NCI-H460 (cell line): ENCODE results near the gene ZNF585A. TPM values are rescaled to one million over a fixed set of nuclear protein-coding genes. Genes with fewer than 3 reads are reported as not detected.
A peak's percentile ranks its signal among the peaks of the same experiment; 100 is the strongest.
"Not testable (repeated sequence)": the region's sequence is repeated elsewhere in the genome, so short reads cannot be mapped to it uniquely, and the experiment has no call there.

ENCODE experiments used
- DNase-seq: peaks from one replicate; pipeline ENCODE4 v3.0.0-alpha.2; 2016; ENCODE audit warnings: low read depth; ENCODE audit errors: extremely low read depth
- polyA plus RNA-seq: library from polyadenylated mRNA; depleted of rRNA; stranded (reverse); fragments of >200 nt; gene quantifications from 2 replicates; pipeline ENCODE4 v1.2.3, GENCODE V29; 2014; cell fraction: nucleus; rRNA removed
- total RNA-seq: library from RNA; depleted of rRNA; stranded (reverse); fragments of >200 nt; shearing (Covaris generic); gene quantifications from 2 replicates; pipeline ENCODE4 v1.2.3, GENCODE V29; 2014; rRNA removed

The ZNF585A gene
- total RNA-seq, result 28.3 and 29.5 TPM in 2 replicates
- 19.5 and 26.4 TPM in 2 replicates for polyA plus RNA-seq

DNA sequence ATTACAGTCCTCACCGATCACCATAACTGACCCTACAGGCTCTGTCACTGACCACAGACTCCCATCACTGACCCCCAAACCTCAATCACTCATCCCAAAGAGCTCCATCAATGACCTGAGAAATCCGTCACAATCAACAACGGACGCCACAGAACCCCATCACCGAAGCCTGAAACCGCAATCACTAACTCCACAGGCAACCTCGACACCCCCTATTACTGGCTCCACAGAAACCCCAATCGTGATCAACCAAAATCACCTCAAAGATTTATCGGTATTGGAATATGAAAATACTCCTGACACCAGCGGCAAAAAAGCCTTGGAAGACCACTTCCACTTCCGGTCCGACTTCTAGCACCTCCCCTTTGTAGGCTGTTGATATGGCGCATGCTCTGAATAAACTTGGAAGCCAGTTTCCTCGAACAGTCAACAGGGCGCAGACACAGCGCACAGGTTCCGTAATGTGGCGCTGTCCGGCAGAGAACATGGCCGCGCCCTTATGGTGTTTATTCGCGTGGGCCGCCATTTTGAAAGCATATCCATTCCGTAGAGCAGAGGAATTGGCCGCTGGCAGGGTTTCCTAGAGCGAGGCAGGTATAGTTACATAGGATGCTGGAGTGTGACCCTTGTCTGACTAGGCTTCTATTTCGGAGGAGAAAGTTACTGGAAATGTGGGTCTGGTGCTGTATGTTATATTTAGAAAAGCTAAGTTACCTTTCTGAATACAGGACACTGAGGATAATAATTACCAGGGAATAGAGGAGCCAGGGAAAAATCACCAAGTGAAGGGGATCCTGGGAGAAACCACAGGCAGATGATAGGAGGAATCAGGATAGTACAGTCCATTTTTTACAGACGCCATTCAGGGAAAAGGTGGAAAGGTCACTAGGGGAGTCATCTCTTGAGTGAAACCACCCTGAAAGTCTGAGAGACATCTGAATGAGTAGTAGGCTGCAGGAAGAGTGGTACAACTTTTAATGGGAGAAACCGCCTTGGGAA is at the start of gene ZNF585A:
ZNF585A (minus strand) TSS at position 328 of the 999 bp plus-strand sequence. CDS start 2,785 bp downstream, outside the sequence.
- peak; percentile 96 for DNase-seq

DNA sequence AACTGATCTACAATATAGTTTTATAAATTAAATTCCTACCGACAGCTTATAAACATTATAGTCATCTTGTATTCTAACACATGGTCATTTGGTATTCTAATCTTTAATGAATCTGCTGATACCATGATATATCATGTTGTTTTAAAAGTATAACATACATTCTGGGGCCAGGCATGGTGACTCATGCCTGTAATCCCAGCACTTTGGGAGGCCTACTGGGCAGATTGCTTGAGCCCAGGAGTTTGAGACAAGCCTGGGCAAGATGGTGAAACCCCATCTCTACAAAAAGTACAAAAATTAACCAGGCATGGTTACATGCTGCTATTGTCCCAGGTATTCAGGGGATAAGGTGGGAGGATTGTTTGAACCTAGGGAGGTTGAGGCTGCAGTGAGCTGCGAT is 48.6 kb upstream of the ZNF585A start:
- no peak for DNase-seq

DNA sequence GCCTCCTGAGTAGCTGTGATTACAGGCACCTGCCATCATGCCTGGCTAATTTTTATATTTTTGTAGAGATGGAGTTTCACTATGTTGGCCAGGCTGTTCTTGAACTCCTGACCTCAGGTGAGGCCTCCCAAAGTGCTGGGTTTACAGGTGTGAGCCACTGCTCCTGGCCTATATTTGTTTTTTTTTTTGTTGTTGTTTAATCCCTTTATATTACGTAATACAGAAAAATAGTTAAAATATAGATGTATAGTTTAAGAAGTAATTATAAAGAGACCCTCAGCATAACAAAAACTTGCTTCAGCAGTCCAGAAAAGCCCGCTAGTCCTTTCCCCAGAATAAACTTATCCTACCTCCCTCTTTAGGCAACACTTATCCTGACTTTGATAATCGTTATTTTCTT is 47.9 kb upstream of the ZNF585A start:
- DNase-seq, result no peak

DNA sequence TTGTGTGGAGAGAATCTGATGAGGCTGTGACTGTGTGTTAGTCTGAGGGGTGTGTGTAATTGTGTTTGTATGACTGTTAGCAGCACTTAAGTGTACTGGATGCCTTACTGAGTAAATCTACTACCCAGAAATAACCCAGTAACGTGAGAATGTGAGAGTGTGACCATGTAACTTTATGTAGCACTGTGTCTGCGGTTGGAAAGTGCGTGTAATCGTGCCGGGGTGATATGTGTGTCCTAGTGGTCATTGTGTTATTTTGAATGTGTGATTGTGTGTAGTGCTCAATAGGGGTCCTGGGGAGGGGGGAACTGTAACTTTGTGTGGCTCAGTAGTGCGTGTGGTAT is 46.1 kb upstream of the ZNF585A start:
- DNase-seq, result no peak

DNA sequence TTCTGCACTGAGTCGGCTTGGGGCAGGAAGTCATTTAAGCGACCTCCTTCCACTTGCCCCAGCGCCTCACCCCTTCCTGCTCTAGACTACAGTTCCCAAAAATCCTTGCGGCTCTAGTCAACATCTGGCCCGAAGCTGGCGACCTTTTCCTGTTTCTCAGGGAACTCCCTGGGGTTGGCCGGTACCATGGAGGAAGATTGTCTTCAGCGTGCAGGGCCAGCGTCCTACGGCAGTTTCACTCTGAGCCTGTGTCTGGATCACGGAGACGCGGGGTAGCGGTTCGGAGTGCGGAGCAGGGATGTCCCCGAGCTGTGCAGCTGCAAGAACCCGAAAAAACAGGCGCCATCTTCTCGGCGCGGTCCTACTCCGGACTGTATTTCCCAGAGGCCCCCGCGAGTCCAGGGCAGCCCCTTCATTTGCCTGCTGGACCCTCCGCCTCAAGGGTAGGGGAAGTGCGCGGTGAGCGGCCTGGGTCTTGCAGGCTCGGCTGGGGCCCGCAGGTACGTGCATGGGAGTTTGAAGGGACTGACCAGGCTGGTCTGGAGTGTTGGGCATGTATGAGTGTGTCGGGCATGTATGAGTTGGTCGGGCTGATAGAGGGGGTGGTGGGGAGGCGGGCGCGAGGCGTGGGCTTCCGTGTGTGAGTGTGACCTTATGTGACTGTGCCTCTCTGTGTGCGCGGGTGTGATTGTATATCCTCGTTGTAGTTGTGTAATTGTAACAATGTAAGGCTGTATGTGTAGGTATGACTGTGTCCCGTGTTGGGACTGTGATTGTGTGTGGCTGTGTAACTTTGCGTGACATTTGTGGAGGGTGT is 45.5 kb upstream of the ZNF585A start, which contains the start of gene ZNF383:
ZNF383 (plus strand) TSS at position 440 of the 817 bp plus-strand sequence. CDS start 12,240 bp downstream, outside the sequence.
- DNase-seq, result peak; percentile 71

DNA sequence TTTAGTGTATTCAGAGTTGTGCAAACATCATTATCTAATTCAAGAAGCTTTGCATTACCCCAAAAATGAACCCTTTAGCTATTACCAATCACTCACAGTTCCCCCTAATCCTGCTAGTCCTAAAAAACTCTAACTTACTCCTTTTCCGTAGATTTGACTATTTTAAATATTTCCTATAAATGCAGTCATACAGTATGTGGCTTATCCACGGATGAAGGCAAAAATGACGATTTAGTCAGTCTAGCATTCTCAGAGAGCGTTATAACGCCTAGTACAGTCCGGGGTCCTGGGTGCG is 44.9 kb upstream of the ZNF585A start:
- no peak for DNase-seq

DNA sequence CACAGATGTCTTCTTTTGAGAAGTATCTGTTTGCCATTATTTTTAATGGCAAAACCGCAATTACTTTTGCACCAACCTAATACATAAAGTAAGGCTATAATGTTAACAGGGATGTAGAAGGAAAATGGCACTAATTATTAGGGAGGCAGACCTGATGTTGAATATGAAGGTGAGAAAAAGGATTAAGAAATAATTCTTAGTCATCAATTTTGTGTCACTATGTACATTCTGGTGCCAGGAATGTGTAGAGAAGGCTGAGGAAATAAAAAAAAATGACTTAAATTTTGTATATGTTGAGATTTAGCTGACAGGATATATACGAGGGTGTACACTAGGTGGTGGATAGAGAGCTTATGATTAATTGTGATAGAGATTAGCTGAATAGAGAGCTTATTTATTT is 25.3 kb upstream of the ZNF585A start:
- no peak for DNase-seq

DNA sequence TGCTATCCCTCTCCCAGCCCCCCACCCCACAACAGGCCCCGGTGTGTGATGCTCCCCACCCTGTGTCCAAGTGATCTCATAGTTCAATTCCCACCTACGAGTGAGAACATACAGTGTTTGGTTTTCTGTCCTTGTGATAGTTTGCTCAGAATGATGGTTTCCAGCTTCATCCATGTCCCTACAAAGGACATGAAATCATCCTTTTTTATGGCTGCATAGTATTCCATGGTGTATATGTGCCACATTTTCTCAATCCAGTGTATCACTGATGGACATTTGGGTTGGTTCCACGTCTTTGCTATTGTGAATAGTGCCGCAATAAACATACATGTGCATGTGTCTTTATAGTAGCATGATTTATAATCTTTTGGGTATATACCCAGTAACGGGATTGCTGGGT is 24.6 kb upstream of the ZNF585A start:
- DNase-seq, result not testable (repeated sequence)

DNA sequence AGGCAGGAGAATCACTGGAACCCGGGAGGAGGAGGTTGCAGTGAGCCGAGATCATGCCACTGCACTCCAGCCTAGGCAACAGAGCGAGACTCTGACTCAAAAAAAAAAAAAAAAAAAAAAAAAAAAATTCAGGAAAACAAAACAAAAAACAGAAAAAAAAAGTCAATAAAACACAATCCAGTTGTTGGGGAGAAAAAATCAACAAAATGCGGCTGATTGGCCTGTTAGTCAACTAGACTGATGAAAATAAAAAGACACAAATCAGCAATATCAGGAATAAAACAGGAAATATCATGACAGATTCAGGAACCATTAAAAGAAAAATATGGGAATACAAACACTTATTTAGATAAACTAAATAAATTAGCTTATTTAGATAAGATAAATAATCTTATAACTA is 22.8 kb upstream of the ZNF585A start:
- not testable (repeated sequence) for DNase-seq

DNA sequence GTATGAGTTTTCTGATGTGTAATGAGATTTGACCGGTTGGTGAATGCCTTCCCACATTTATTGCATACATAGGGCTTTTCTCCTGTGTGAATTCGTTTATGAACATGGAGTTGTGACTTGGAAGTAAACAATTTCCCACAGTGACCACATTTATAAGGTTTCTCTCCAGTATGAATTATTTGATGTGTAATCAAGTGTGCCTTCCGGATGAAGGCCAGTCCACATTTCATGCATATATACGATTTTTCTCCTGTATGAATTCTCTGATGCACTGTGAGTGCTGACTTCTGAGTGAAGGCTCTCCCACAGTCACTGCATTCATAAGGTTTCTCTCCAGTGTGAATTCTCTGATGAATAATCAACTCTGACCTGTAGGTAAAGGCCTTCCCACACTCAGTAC is 13.6 kb upstream of the ZNF585A start:
- DNase-seq, result not testable (repeated sequence)

DNA sequence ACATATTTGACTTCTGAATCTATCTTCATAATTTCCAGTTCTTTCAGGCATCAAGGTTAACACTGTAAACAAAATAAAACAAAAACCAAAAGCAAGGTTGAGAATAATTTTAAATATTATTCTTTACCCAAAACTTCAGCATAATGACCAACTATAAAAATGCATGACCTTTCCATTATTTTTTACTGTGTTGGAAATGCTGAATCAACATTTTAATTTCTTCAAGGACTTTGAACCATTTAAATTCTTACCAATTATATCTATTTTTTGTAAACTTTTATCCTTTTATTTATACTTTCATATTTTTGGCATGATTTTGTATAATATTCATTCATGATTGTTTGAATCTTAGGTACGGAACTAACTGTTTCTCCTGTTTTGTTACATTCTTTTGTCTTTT is 6.9 kb downstream of the ZNF585A start:
- no peak for DNase-seq

DNA sequence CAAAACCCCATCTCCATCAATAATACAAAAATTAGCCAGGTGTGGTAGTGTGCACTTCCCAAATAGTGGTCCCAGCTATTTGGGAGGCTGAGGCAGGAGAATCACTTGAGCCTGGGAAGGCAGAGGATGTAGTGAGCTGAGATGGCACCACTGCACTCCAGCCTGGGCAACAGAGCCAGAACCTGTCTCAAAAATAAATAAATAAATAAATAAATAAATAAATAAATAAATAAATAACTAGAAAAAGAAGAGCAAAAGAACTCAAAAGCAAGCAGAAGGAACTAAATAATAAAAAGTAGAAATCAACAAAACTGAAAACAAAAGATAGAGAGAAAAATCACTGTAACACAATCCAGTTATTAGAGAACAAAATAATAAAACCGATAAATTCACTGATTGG is 12.3 kb downstream of the ZNF585A start:
- DNase-seq, result no peak

DNA sequence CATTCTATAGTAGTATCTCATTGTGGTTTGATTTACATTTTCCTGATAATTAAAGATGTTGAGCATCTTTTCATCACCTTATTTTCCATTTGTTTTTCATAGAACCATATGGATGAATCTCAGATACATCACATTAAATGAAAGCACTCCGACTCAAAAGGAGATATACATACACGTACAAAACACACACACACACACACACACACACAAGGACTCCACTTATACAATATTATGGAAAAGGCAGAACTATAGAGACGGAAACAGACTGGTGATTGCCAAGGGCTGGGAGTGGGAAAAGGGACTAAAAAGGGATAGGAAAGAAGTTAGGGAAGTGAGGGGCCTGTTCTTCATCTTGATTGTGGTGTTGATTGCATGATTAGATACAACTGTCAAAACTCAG is 24.3 kb downstream of the ZNF585A start:
- DNase-seq, result no peak

DNA sequence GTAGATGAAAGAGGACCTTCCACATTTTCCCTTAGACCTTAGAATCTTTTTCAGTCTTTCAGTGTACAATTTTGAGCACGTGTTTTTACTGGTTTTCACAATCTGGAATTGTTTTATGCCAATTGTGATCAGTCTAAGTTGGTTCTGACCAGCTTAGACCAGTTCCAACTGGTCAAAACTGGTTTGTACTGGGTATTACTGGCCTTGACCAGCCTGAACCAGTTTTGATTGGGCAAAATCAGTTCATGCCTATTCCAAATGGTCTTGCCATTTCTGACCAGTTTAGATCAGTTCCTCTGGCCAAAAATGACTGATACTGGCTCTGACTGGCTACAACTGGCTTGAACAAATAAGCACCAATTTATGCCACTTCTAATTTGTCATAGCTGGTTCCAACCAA is 36.4 kb downstream of the ZNF585A start:
- no peak for DNase-seq

DNA sequence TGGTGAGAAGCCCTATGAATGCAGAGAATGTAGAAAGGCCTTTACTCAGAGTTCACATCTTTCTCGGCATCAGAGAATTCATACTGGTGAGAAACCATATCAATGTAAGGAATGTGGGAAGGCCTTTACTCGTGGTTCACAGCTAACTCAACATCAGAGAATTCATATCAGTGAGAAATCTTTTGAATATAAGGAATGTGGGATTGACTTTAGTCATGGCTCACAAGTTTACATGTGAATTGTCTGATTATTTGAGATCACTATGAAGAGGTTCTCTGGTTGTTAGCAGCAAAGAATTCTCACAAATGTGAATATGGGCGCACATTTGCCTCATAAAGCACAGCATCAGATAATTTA is 43.7 kb downstream of the ZNF585A start:
- DNase-seq, result no peak

DNA sequence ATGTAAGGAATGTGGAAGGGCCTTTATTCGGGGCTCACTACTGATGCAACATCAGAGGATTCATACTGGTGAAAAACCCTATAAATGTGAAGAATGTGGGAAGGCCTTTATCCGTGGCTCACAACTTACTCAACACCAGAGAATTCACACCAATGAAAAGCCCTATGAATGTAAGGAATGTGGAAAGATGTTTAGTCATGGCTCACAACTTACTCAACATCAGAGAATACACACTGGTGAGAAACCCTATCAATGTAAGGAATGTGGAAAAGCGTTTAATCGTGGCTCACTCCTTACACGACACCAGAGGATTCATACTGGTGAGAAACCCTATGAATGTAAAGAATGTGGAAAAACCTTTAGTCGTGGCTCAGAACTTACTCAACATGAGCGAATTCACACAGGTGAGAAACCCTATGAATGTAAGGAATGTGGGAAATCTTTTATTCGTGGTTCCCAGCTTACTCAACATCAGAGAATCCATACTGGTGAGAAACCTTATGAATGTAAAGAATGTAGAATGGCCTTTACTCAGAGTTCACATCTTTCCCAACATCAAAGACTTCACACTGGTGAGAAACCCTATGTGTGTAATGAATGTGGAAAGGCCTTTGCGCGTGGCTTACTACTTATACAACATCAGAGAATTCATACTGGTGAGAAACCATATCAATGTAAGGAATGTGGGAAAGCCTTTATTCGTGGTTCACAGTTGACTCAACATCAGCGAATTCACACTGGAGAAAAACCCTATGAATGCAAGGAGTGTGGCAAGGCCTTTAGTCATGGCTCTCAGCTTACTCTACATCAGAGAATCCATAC is 44.3 kb downstream of the ZNF585A start:
- no peak for DNase-seq

DNA sequence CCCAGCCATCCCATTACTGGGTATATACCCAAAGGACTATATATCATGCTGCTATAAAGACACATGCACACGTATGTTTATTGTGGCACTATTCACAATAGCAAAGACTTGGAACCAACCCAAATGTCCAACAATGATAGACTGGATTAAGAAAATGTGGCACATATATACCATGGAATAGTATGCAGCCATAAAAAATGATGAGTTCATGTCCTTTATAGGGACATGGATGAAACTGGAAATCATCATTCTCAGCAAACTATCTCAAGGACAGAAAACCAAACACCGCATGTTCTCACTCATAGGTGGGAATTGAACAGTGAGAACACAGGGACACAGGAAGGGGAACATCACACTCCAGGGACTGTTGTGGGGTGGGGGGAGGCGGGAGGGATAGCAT is 50.4 kb downstream of the ZNF585A start:
- DNase-seq, result not testable (repeated sequence)

DNA sequence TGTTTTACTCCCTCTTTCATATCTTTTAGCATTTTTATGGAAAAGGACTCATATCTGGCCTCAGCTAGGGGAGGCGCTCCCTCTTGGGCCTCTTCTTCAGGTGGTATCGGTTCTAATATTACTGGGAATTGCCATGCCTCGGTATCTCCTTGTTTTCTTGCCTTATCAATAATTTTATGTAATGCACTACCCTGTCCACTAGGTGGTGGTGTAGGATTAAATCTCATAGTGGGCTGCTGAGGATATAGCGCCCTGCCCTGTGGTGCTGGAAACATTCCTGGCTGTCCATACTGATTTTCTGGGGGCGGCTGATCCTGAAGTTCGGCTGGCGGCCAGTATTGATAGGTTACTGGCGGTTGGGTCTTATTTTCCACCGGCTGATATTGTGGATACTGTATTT is 58.5 kb downstream of the ZNF585A start:
- no peak for DNase-seq

DNA sequence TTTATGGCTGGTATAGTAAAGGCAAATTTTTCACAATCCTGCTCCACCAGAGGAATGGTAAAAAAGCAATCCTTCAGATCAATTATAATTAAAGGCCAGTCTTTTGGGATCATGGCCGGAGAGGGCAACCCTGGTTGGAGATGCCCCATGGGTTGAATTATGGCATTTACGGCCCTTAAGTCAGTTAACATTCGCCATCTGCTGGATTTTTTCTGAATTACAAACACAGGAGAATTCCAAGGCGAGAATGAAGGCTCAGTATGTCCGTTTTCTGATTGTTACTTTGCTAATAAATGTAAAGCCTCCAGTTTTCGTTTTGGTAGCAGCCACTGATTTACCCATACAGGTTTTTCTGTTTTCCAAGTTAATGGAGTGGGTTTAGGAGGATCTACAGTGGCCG is 60.7 kb downstream of the ZNF585A start:
- DNase-seq, result not testable (repeated sequence)

DNA sequence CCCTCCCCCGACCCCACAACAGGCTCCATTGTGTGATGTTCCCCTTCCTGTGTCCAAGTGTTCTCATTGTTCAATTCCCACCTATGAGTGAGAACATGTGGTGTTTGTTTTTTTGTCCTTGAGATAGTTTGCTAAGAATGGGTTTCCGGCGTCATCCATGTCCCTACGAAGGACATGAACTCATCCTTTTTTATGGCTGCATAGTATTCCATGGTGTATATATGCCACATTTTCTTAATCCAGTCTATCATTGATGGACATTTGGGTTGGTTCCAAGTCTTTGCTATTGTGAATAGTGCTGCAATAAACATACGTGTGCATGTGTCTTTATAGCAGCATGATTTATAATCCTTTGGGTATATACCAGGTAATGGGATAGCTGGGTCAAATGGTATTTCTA is 68.4 kb downstream of the ZNF585A start:
- not testable (repeated sequence) for DNase-seq

DNA sequence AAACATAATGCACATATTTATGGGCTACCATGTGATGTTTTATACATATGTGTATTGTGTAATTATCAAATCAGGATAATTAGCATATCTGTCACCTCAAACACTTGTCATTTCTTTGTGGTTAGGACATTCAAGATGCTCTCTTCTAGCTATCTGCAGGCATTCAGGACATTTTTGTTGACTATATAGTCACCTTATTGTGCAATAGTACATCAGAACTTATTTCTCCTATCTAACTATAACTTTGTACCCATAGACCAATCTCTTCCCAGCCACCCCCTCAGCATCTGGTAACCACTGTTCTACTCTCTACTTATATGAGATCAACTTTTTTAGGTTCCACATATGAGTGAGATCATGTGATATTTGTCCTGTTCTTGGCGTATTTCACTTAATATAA is 73.9 kb downstream of the ZNF585A start:
- no peak for DNase-seq
